Testis (tissue), 2 donors: Measurements from ENCODE around the gene ICOS.

Experiments used
- CTCF ChIP-seq, 3 experiments: fragments of 450-650 bp in 2 of 3; fragments of 200-600 bp in 1 of 3; sonication (generic) in 1 of 3; IDR thresholded peaks; one replicate each; pipeline ENCODE4 v1.5.1; 2016 to 2019; ENCODE audit warnings: antibody characterized with exemption in 3 of 3, mild to moderate bottlenecking in 2 of 3, moderate library complexity in 1 of 3
- POLR2A ChIP-seq: fragments of 450-650 bp; IDR thresholded peaks from one replicate; pipeline ENCODE4 v1.6.1; 2017; ENCODE audit warnings: antibody characterized with exemption, mild to moderate bottlenecking, moderate library complexity

GRCh38 chr2:203982276-203982675 is 45.7 kb downstream of the ICOS start:
- TF ChIP-seq CTCF (IDR thresholded peaks at IDR 0.05) (no peak), POLR2A (no peak)
